ENCODE data around the gene PSMD13.

Gene PSMD13

DNA sequence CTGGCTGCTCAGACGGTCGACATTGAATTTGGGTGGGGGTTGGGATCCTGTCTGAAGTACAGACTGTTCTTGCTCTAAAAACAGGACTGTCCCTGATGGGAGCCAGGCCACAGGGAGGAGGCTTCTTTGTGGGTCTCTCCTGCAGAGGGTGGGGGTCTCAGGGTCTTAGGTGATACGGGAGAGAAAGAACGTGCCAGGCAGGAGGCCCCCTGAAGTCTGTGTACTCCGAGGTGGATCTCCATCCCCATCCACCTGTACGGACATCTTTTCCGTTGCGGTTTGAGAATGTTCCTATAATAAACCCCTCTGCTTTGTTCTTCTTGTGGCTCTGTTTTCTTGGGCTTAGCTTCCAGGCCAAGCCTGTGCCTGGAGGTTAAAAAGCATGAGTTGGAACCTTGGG is 15.9 kb downstream of the PSMD13 start:
- no peak for DNase-seq

DNA sequence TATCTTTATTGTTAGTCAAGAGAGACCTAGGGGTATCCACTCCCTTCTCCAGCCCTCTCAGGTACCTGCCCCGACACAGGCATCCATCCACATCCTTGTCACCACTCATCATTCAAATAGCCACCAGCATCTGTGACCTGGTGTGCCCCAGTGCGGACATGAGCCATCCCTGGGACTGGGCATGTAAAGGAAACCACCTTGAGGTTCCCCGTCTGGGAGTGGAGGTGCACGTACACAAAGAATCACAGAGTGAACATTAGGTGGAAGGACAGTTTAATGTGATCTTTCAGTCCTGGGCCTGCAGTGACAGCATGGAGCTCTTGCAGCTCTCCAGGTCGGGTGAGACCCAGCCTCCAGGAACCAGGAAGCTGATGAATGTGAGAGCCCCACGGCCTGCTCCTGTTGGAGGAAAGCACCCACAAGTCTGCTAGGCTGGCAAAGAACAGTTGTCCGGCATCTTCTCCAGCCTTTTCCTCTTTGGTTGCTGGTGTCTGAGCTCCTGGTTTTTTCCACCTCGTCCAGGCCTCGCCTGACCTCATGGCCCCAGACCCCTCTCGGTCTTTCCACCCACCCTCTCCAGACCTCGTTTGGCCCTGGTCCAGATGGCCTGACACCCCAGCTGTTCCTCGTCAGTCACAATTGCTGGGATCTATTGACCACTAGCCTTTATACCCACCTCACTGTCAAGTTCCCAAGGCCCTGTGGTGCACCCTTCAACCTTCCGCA is 16.5 kb downstream of the PSMD13 start:
- no peak for DNase-seq

GRCh38 chr11:253886-254270 is 17.1 kb downstream of the PSMD13 start:
- DNase-seq = no peak

DNA sequence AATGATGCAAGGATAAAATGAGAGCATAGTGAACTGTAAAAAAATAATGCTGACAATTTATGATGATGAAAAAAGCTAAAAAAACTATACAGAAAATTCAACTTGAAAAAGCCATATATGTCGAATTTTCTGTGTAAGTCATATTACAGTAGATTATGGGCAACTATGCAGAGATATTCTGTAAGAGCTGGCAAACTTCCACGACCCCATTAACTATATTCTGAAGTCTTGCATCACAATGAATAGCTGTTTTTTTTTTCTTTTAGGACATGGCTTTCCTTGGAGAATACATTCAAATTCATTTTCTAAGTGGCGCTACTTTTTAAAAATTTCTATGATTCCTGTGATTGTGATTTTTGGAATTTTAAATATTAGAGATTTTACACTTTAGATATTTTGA is 18.4 kb downstream of the PSMD13 start:
- no peak for DNase-seq

GRCh38 chr11:255816-256215 is 19.0 kb downstream of the PSMD13 start:
- DNase-seq = no peak

- DNase-seq = no peak
Observed at GRCh38 chr11:256952-257737, 20.4 kb downstream of the PSMD13 start.

GRCh38 chr11:257766-258493 is 21.2 kb downstream of the PSMD13 start:
- DNase-seq = no peak

- no peak for DNase-seq
Observed at GRCh38 chr11:259413-259812, 22.6 kb downstream of the PSMD13 start.

GRCh38 chr11:261624-262023 is 24.8 kb downstream of the PSMD13 start:
- no peak for DNase-seq

GRCh38 chr11:266676-267439 is 30.1 kb downstream of the PSMD13 start:
- DNase-seq = peak; percentile 41

DNA sequence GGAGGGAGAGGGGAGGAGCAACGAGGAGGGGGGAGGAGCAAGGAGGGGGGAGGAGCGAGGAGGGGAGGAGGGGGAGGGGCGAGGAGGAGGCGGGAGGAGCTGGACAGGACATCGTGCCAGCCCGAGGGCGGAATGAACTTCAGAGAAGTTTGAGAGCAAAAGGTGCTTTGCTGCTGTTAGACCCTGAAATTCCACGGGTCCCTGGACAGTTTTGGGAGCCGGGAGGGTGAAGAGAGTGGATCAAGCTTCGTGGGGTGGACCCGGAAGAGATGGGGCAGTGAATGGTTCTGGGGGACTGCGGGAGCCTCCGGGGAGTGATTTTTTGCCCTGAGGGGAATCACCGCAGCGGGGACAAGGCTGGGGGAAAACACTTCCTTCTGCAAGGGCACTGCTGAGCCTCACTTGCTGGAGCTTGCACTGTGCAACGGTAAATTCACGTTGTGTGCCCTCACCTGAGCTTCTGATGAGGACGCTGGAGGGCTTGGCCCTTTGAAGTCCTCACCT is 30.8 kb downstream of the PSMD13 start:
- peak; percentile 62 for DNase-seq

DNA sequence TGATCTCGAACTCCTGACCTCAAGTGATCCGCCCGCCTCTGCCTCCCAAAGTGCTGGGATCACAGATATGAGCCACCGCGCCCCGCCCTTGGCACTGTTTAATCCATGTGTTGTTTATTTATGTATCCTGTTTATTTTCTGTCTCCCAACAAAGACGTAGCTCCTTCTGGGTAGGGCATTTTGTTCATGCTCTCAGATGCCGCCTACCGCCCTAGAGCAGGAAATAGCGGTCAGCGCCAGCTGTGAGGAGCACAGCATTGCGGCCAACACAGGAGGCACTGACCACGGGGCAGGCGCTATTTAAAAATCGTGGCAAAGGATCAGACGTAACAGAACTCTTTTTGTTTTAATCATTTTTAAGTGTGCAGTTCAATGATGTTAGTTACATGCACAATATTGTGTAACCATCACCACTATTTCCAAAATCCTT is 32.0 kb downstream of the PSMD13 start:
- peak; percentile 56 for DNase-seq

- peak; percentile 46 for DNase-seq
Observed at GRCh38 chr11:269146-269890, 32.5 kb downstream of the PSMD13 start.

- DNase-seq = no peak
Observed at GRCh38 chr11:270451-271318, 33.9 kb downstream of the PSMD13 start.

GRCh38 chr11:271319-271715 is 34.5 kb downstream of the PSMD13 start:
- DNase-seq = peak; percentile 30

GRCh38 chr11:272195-272930 is 35.6 kb downstream of the PSMD13 start:
- DNase-seq = peak; percentile 28

- DNase-seq = no peak
Observed at GRCh38 chr11:272931-273198, 36.1 kb downstream of the PSMD13 start.

GRCh38 chr11:276219-276618 is 39.4 kb downstream of the PSMD13 start:
- no peak for DNase-seq

DNA sequence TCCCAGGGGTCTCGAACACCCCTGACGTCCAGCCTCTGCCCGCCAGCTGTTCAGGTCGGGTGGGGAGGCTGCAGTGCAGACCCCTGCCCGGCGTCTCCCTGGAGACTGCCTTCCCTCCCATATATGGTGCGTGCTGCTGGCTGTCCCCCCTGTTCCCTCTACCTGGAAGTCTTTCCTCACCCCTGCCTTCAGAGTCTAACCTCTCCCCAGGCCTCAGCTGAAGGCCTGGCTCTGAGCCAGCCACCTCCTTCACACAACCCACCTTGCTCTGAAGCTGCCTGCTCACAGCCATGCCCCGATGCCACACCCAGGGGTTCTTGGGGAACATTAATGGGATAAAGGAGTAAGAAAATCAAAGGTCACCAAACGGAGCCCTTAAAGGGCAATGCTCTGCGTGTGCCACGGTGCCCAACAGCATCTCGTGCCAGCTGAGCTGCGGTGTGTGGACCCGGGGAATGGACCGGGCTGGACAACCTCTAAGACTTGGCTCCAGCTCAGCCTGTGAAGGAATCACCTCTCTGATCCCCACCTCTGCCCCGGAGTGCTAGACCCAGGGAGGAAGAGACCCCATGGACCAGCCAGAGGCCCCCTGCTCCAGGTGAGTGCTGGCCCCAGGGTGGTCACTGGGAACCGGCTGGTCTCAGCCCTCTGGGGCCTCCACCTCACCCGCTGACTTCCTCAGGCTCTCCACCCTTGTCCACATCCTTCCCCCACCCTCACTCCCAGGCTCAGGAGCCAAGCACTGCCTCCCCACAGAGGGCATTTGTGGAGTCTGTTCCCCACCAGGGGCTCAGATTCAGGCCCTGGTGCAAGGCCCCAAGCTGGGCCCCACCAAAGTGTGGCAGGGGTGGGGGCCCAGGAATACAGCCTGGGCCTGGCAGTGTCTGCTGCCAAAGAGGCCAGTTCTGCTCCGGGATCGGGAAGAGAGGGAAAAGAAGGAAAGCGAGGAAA is 41.5 kb downstream of the PSMD13 start, which contains the start of gene NLRP6:
Gene NLRP6 (plus strand): TSS at position 407 of the 951 bp plus-strand sequence. CDS start 163 bp downstream, at position 570.
- peak; percentile 28 for DNase-seq
